Stimulated activated CD4-positive, alpha-beta T cell treated with anti-CD3 and anti-CD28 coated beads, Interleukin-2, amount 100 ng/mL, for 48 hours (primary cell): ENCODE measurements around the gene SYPL1.
"Not testable (repeated sequence)": the region's sequence is repeated elsewhere in the genome, so short reads cannot be mapped to it uniquely, and the experiment has no call there.

ENCODE experiments used
- DNase-seq, 2 donors: peaks; one replicate each; pipeline ENCODE4 v3.0.0-alpha.2; 2020

SYPL1 gene

GRCh38 chr7:106112118-106112971 lies at the start of gene SYPL1:
TSS of gene SYPL1 (minus strand) at chr7:106112312. CDS start at chr7:106112208, 104 bp downstream.
- peak; percentile 88 to 89 for DNase-seq

- no peak for DNase-seq
Observed at GRCh38 chr7:106155027-106155426, 42.9 kb upstream of the SYPL1 start.

DNA sequence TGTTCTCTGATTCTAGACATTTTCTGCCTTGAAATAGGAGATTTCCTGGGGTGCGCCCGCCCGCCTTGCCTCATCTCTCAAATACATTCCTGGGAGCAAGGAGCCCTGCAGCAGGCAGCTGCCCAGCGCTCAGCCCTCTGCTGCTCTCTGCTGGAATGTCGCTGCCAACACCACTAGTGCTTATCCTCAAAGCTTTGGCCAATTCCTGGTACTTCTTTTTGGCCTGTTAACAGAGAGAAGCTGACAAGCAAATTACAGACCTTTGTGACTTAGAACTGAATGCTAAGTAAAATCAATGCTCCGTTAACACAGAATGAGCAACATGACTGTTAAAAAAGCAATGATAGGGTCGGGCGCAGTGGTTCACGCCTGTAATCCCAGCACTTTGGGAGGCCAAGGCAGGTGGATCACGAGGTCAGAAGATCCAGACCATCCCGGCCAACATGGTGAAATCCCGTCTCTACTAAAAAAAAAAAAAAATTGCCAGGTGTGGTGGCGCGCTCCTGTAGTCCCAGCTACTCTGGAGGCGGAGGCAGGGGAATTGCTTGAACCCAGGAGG lies 41.9 kb upstream of the SYPL1 start:
- peak; percentile 66 to 67 for DNase-seq

DNA sequence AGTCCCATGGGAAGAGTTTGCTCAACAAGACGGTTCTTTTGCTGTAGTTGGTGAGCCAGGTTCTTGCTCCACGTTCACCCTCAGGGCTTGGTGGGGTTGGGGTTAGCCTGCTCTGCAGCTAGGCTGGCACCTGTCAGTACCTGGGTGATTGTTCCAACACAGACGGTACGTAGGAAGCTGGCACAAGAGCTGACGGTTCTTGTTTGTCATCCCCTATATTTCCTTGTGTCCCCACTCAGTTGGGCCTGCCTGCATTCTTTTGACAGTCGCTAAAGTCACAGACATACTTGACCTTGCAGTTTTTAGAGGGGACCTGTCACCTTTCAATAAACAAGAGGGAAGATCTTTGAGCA lies 40.2 kb upstream of the SYPL1 start:
- DNase-seq: no peak

GRCh38 chr7:106151459-106152312 lies 39.6 kb upstream of the SYPL1 start:
- DNase-seq: no peak

GRCh38 chr7:106143711-106144337 lies 31.7 kb upstream of the SYPL1 start:
- no peak for DNase-seq

DNA sequence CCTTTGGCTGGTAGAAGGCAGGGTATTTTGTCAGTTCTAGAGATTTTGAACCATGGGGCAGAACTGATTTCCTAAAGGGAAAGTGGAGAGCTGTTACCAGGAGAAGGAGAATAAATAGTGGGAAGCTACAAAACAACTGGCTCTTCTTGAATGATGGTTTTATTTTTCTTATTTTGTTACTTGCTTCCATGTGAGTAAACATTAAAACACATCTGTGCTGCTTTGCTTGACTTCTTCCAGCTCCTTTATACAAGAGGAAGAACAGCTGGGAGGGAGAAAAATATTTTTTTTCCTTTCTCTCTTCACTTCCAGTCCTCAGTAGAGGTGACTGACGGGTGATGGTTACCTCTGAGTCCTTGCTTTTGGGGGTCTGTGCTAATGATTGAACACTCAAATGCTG lies 30.0 kb upstream of the SYPL1 start:
- no peak for DNase-seq

- no peak for DNase-seq
Observed at GRCh38 chr7:106140406-106141173, 28.5 kb upstream of the SYPL1 start.

DNA sequence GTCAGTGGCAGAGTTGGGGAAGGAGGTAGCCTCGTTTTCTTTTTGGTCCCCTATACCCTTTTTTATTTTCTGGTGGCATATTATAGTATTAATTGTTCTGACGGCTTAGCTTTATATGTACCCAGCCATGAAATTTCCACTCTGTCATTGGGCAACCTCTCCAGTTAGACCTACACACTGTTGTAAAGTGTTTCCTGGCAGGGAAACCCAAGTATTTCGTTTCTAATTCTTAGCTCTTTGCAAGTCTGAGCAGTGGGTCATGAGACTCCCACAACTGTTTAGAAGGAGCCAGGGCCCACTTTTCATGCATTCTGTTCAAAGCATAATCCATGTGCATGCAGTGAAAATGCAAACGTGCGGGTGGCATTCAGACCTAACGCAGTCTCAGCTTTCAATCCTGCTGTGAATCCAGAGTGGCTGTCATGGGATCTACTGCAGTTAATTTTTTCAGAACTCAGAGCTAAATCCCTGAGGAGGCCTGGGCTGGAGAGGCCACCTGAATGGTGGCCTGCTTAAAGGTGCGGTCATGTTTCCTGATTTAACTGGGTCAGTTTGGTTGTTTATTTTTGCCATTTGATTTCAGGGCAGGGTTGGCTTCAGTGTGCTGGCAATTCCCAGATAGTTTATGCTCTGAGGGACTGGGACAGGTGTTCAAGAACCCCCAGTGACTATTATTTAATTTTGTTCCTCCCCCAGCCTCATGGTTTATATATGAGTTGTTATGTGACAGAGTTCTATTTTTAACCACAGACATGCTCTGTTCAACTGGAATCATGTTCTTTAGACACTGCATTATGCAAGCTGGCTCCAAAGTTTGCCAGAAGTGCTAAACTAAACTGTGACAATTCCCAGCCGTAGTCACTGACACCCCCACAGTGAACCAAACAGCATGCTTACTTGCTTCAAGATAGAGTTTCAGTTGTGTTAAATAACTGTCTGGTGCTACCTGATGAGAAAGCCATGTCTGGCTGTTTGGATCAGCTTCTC lies 27.4 kb upstream of the SYPL1 start:
- no peak for DNase-seq

DNA sequence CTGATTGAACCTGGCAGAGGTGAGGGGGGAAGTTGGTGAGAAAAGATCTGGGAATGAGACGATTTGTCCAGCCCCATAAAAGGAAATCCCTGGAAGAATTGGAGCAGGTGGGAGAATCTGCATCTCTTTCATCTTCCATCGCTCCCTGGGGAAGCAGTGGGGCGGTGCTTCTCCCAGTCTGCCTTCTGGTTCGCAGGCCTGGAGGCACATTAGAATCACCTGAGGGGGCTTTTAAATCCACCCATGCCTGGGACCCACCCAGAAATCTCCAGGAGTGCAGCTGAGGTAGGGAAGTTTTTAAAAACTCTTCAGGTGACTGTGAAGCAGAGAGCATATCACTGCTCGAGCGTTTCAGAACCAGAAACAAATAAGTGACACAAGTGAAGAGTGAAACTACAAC lies 26.7 kb upstream of the SYPL1 start:
- no peak for DNase-seq

DNA sequence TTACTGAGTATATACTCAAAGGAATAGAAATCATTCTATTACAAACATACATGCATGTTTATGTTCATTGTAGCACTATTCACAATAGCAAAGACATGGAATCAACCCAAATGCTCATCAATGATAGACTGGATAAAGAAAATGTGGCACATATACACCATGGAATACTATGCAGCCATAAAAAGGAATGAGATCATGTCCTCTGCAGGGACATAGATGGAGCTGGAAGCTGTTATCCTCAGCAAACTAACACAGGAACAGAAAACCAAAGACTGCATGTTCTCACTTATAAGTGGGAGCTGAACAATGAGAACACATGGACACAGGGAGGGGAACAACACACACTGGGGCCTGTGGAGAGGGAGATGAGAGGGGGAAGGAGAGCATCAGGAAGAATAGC lies 26.1 kb upstream of the SYPL1 start:
- DNase-seq: not testable (repeated sequence)

- DNase-seq: no peak
Observed at GRCh38 chr7:106134241-106134640, 22.1 kb upstream of the SYPL1 start.

DNA sequence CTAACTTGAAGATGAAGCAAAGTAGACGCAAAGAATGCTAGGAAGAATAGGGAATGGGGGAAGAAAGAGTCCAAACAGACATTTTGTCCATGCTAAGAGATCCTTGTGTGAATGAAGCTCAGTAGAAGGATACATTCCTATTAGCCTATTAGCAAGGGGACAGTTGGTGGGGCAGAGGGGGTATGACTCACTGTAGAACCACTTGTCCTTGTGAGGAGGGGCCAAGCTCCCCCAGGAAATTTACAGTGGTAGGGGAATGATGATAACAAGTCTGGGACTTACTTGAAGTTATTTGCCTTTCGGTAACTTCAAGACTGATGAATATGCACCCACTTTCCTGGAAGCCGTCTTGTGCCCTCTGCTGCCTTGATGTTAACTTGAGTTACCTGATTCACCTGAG lies 17.2 kb upstream of the SYPL1 start:
- DNase-seq: no peak

- DNase-seq: no peak
Observed at GRCh38 chr7:106128836-106129235, 16.7 kb upstream of the SYPL1 start.

DNA sequence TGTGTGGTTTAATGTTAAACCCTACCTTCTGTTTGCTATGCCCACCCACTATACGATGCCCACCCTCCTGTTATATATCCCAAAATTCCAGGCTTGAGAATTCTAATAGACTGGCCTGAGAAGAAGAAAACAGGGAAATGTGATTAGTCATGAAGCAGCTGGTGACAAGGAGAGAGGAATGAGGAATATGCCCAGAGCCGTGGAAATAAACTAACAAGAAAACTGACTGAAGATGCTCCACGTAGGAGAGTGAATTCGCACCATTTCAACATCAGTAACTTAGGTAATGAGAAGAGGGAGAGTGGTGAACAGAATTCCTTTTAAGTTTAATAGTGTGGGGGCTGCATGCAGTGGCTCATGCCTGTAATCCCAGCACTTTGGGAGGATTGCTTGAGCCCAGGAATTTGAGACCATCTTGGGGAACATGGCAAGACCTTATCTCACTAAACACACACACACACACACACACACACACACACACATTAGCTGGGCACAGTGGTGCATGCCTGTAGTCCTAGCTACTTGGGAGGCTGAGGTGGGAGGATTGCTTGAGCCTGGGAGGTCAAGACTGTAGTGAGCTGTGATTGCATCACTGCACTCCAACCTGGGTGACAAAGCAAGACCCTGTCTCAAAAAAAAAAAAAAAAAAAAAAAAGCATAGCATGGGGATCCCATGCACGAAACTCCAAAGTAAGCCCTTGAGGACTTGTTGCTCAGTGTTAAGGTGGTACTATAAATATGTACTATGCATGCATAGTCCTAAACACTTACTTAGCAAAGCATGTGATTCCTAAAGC lies 16.1 kb upstream of the SYPL1 start:
- no peak for DNase-seq

- DNase-seq: peak in 1 of 2 donors; percentile 31
Observed at GRCh38 chr7:106126170-106126938, 14.2 kb upstream of the SYPL1 start.

DNA sequence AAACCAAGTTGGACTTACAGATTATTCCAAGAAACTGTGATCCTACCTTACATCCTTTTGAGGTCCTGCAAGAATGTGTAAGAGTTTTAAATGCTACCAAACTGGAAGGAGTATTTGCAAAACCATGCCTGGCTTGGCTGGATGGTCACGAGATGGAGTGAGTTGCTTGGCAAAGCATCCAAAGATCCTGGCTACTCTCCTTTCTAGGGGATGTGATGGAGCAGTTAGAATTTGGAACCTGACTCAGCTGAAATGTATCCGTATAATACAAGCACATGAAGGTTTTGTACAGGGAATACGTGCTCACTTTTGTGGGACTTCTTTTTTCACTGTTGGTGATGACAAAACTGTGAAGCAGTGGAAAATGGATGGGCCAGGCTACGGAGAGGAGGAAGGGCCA lies 13.3 kb upstream of the SYPL1 start:
- no peak for DNase-seq

DNA sequence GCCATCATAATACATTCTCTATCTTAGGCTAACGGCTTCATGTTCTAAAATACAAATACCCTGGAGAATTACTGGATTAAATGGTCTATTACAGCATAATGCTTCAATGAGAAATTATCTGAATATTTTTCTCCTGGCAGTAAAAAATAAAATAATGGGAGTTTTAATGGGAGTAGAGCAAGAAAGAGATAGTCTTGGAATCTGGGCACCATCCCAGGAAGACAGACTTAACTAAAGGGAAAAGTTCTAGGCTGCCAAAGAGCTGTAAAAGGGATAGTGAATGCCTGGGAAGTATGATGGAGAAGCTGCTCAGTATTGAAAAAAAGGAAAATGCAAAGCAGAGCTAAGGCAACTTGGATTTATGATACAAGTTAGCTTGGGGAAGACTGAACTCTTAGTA lies 12.1 kb upstream of the SYPL1 start:
- DNase-seq: no peak

GRCh38 chr7:106122713-106123112 lies 10.6 kb upstream of the SYPL1 start:
- DNase-seq: no peak
